Activated CD8-positive, alpha-beta memory T cell treated with anti-CD3 and anti-CD28 coated beads, Interleukin-2, amount 50 U/mL, for 1 hour (primary cell): ENCODE results near the gene LRRC4.

Source experiments
- DNase-seq: peaks from one replicate; pipeline ENCODE4 v3.0.0-alpha.2; 2020; ENCODE audit errors: extremely low read depth

The LRRC4 gene

DNA sequence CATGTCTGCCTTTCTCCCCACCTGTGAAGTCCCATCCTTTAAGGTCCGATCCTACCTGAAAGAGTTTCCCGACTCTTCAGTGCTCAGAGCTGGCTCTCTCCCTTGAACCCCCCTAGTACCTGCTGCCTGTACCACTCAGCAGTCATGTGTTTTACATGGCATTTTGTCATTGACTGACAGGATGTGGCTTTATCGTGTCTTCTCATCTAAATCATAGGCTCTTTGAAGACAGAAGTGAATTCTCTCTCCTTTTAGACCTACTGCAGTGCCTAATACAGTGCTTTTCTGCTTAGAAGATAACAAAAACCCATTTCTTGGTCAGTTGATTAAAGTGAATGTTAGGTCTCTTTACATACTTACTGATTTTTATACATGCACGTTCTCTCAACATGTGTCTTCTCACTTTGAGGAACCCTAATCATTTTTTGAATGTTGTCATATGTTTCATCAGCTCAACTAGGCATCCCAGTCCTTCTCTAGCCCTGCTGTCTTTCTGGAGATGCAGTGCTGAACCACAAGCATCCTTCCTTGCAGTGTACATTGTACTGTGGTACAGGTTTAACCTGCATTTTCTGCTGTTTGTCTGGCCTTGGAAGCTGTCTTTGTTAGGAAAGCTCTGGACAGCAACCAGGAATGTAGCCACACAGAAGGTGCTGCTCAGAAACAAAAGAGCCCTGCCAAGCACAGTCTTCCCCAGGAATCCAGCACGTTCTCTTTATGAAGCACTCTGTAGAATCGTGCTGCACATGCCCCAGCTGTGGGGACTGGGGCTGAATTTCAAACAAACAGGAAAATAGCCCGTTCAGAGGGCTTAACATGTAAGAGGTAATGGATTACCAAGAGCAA lies 28.1 kb upstream of the LRRC4 start:
- no peak for DNase-seq

DNA sequence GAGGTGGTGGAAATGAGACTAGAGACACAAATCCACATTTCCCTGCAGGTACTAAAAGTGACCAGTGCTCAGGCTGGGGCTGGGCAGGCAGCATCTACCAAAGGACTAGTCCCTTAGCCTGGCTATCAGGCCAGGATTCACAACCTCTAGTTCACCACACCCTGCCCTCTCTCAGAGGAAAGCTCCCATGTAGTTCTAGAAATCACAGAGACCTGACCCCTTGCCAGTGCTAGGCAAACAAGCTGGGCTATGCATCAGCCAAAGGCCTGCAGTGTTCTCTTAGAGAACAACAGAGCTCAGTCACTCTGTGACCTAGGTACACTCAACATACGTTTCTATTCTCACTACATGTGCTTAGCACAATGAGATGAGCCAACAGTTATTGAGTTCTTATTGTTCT lies 26.7 kb upstream of the LRRC4 start:
- DNase-seq = no peak

- no peak for DNase-seq
Measured at GRCh38 chr7:128056901-128057300, 25.7 kb upstream of the LRRC4 start.

GRCh38 chr7:128055637-128056036 lies 24.4 kb upstream of the LRRC4 start:
- DNase-seq = no peak

GRCh38 chr7:128054511-128054910 lies 23.3 kb upstream of the LRRC4 start:
- DNase-seq = no peak

DNA sequence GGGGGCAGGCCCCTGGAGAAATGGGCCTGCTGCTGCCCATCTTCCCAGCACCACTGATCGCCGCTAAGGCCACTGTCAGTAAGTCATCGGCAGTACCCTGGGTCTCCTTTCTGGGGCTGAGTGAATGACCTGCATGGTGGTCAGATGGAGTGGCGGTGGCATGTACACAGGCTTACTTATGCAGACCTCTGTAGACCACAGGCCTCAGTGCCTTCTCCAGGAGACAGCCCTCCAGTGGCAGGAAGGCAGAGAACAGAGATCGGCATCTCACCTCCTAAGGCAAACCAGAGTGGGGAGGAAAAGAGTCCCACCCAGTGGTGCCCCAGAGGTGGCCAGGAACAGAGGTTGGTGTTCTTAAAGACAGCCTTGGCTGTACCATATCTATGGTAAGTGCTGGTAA lies 22.8 kb upstream of the LRRC4 start:
- no peak for DNase-seq

- DNase-seq = no peak
Measured at GRCh38 chr7:128053023-128053422, 21.8 kb upstream of the LRRC4 start.

- no peak for DNase-seq
Measured at GRCh38 chr7:128052404-128052803, 21.2 kb upstream of the LRRC4 start.

- no peak for DNase-seq
Measured at GRCh38 chr7:128045766-128046165, 14.5 kb upstream of the LRRC4 start.

DNA sequence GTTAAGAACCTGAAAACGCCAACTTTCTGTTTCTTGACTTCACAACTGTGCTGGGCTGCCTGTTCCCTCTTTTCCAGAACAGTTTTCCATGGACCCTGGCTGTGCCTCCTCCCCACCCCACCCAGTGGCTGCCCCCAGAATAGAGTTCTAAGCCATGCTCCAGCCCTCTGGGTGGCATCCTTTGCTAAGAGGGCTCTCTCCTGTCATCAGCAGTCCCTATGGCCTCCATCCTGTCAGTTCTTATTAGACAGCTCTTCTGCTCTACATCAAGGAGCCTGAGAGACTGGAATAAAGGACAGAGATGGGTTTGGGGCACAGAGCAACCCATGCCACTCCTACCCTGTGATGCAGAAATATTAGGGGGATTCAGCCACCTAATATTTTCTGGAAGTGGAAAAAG lies 13.9 kb upstream of the LRRC4 start:
- DNase-seq = no peak

GRCh38 chr7:128044064-128044463 lies 12.8 kb upstream of the LRRC4 start:
- no peak for DNase-seq

GRCh38 chr7:128042012-128042411 lies 10.8 kb upstream of the LRRC4 start:
- DNase-seq = no peak

- no peak for DNase-seq
Measured at GRCh38 chr7:128041203-128041602, 10.0 kb upstream of the LRRC4 start.

- DNase-seq = no peak
Measured at GRCh38 chr7:128040205-128040604, 9.0 kb upstream of the LRRC4 start.

GRCh38 chr7:128039544-128039953 lies 8.3 kb upstream of the LRRC4 start:
- DNase-seq = no peak

GRCh38 chr7:128037880-128038619 lies 6.8 kb upstream of the LRRC4 start:
- no peak for DNase-seq

DNA sequence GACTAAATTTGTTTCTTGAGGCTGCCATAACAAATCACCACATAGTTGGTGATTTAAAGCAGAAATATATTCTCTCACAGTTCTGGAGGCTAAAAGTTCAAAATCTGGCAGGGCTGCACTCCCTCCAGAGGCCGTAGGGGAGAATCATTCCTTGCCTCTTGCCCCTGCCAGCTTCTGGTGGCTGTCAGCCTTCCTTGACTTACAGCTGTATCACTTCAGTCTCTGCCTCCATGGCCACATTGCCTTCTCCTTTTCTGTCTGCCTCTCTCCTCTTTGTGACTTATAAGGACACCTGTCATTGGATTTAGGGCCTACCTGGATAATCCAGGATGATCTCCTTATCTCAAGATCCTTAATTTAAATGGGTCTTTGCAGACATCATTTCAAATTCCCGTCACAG lies 5.8 kb upstream of the LRRC4 start:
- no peak for DNase-seq

DNA sequence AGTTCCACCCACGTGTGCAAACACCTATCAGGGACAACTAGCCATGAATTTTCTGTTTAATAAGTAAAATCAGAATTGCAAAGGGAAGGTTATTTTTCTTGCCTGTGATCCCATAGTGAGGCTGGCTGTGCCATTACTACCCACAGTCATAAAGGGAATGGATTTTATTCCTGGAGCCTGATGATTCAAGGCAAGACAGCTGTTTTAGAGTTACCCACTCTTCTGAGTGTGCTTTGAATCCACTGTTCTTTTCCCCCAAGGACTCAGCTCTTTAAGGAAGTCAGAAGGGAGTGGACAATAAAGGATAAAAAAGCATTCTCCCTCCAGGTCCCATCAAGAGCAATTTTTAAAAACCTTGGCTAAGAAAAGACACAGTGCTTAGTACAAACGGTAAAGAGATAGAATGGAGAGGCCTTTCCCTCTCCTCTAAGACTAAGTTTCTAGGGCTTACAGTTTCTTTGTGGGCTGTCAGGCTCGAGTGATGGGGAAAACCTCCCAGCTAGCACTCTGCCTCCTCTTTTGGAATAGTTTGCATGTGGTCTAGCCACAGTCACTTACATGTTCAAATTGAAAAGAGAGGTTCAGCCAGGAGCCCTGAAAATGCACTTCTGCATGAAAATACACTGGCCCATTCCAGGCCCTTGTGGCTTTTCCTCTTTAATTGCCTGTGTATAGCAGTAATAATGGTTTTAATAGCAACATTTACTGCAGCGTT lies 5.1 kb upstream of the LRRC4 start:
- DNase-seq = no peak

DNA sequence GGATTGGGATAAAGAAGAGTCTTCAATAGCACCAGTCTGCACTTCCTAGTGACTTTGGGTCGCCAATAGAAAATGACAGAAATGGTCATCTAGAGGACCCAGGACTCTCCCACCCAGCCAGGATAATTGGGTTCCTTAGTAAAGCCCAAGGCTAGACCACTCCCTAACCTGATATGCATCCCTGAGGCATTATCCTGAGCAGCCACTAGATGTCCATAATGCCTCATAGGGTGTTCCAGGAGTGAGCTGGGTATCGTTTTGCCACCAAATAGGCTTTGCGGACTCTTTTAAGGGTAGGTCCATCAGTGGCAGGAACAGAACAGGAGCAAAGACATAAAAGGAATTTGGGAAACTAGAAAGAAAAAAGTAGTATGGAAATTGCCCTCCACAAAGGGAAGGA lies 4.5 kb upstream of the LRRC4 start:
- DNase-seq = no peak

DNA sequence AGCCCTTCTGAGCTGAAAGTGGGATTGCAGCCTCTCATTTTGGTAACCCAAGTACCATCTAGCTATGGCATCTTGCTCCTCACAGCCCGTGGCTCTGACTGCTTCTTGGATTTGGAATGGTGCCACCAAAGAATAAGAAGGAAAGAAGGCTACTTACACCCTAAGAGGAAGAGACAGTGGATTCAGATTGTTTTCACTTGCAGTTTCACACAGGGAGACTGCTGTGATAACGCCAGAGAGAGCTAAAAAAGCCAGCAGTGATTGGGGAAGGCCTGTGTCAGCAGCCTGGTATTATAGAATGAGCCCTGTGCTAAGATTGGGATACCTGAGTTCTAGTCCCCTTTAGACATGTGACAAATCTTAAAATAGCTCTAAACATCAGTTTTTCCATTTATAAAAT lies 3.6 kb upstream of the LRRC4 start:
- no peak for DNase-seq

GRCh38 chr7:128033246-128033645 lies 2.0 kb upstream of the LRRC4 start:
- no peak for DNase-seq

DNA sequence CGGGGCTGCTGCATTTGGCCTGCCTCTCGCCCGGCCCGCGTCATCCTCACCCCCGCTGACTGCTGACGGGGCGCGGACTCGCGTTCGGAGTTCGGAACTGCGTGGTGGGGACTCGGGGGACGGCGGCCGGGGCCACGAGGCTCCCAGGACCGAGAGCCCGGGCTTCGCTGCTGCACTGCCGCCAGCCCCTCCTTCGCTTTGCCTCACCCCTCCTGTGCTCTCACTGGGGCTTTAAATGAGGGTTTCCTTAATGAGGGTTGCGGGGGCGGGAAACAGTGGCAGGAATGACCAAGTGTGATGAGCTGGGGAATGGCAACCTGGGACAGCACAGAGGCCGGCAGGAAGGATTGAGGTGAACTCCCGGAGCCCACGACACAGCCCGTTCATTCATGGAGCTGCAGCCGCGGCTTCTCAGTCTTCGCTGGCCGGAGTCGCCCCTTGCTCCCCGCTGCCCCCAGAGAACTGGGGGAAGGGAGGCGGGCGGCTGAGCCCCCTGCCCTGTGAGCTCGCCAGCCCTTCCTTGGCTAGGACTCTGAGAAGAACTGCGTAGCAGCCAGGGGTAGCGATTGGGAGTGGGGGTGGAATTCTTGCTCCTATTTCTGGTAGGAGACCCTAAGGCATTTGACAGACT lies 1.5 kb upstream of the LRRC4 start:
- DNase-seq = no peak
